SK-N-SH treated with all-trans-retinoic acid at 6 μM for 48 hours (cell line): ENCODE data around the gene CCDC182.

Experiments used
- ATAC-seq: fragments of 200-7000 bp; cut with Tn5 transposase; 3 replicates; pipeline ENCODE4 v1.9.1; 2020; ENCODE audit warnings: mild to moderate bottlenecking, moderate library complexity
- ARNTL ChIP-seq: fragments of 450-650 bp; formaldehyde crosslinking; IDR thresholded peaks from 2 replicates; pipeline ENCODE4 v1.5.0; 2020; ENCODE audit warnings: low read depth, mild to moderate bottlenecking, moderate library complexity, borderline replicate concordance
- CREB5 ChIP-seq: fragments of 250-450 bp; sonication (Bioruptor Pico); IDR thresholded peaks from 2 replicates; pipeline ENCODE4 v1.5.1; 2020; ENCODE audit warnings: low read depth, mild to moderate bottlenecking, moderate library complexity
- CSRNP3 ChIP-seq: fragments of 250-450 bp; sonication (Bioruptor Pico); IDR thresholded peaks from 2 replicates; pipeline ENCODE4 v1.5.1; 2021; ENCODE audit warnings: mild to moderate bottlenecking, moderate library complexity
- ESRRG ChIP-seq: fragments of 250-450 bp; sonication (Bioruptor Pico); IDR thresholded peaks from 2 replicates; pipeline ENCODE4 v1.6.1; 2021; ENCODE audit warnings: mild to moderate bottlenecking
- OSR1 ChIP-seq: fragments of 250-450 bp; sonication (Bioruptor Pico); IDR thresholded peaks from 2 replicates; pipeline ENCODE4 v1.8.0; 2022; ENCODE audit warnings: moderate library complexity, mild to moderate bottlenecking, inconsistent platforms
- PATZ1 ChIP-seq: fragments of 250-450 bp; sonication (Bioruptor Pico); IDR thresholded peaks from 2 replicates; pipeline ENCODE4 v1.8.0; 2020; ENCODE audit warnings: mild to moderate bottlenecking, moderate library complexity, borderline replicate concordance
- PPARA ChIP-seq: fragments of 250-450 bp; sonication (Bioruptor Pico); IDR thresholded peaks from 2 replicates; pipeline ENCODE4 v1.5.0; 2020; ENCODE audit warnings: mild to moderate bottlenecking, borderline replicate concordance
- TCF4 ChIP-seq: fragments of 250-450 bp; sonication (Bioruptor Pico); IDR thresholded peaks from 2 replicates; pipeline ENCODE4 v1.8.0; 2021; ENCODE audit warnings: mild to moderate bottlenecking, moderate library complexity, borderline replicate concordance
- TOX ChIP-seq: fragments of 250-450 bp; sonication (Bioruptor Pico); IDR thresholded peaks from 2 replicates; pipeline ENCODE4 v1.8.0; 2021; ENCODE audit warnings: mild to moderate bottlenecking, moderate library complexity, borderline replicate concordance
- TSHZ2 ChIP-seq: fragments of 250-450 bp; sonication (Bioruptor Pico); IDR thresholded peaks from 2 replicates; pipeline ENCODE4 v1.5.0; 2020; ENCODE audit warnings: mild to moderate bottlenecking, moderate library complexity
- ZC3H10 ChIP-seq: fragments of 250-450 bp; sonication (Bioruptor Pico); IDR thresholded peaks from 2 replicates; pipeline ENCODE4 v1.5.1; 2021; ENCODE audit warnings: mild to moderate bottlenecking, moderate library complexity
- ZFP3 ChIP-seq: fragments of 250-450 bp; sonication (Bioruptor Pico); IDR thresholded peaks from 2 replicates; pipeline ENCODE4 v1.5.0; 2020; ENCODE audit warnings: mild to moderate bottlenecking, moderate library complexity
- ZNF565 ChIP-seq: fragments of 450-650 bp; formaldehyde crosslinking; conservative IDR thresholded peaks from 2 replicates; pipeline ENCODE4 v1.5.0; 2020; ENCODE audit warnings: low read depth, mild to moderate bottlenecking, moderate library complexity
- ZNF70 ChIP-seq: fragments of 450-650 bp; formaldehyde crosslinking; IDR thresholded peaks from 2 replicates; pipeline ENCODE4 v1.5.0; 2020; ENCODE audit warnings: mild to moderate bottlenecking, moderate library complexity
- TF ChIP-seq, protein P1 (sequence below): fragments of 250-450 bp; sonication (Bioruptor Pico); IDR thresholded peaks from 2 replicates; pipeline ENCODE4 v1.8.0; 2021; ENCODE audit warnings: low read depth, mild to moderate bottlenecking, moderate library complexity, borderline replicate concordance

Gene CCDC182

GRCh38 chr17:57708410-57708809 is 36.7 kb downstream of the CCDC182 start (continued):
- TF ChIP-seq TOX (CRISPR knock-in tag), result no peak

DNA sequence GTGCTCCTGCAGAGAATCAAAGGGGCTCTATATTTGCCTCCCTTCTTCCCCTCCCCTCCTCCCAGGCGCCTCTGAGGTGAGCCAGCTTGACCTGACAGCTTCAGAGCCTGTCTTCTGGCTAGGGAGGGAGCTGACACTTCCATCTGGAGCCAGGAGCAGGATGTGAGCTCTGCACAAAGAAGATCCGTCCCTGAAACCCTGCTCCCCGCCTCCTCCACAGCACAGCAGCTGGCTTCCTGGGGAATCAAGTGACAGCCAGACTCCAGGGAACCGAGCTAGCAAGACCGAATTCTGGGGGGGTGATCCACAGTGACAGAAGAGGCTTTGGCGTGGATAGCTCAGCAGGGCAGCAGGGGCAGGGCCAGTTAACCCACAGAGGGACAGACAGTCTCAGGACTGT is 37.2 kb downstream of the CCDC182 start:
- 0 out of 2 replicates have a peak, but pooled peaks have one; percentile 25 for TF ChIP-seq ZNF70 (CRISPR knock-in tag)
- TF ChIP-seq TOX (CRISPR knock-in tag), result no peak
- peak; percentile 76 for ATAC-seq

- no peak for ATAC-seq
- TF ChIP-seq PATZ1 (CRISPR knock-in tag) (no peak), ZNF565 (CRISPR knock-in tag) (no peak), TSHZ2 (no peak), TCF4 (CRISPR knock-in tag) (no peak), CREB5 (CRISPR knock-in tag) (no peak), CSRNP3 (CRISPR knock-in tag) (no peak), ZNF70 (CRISPR knock-in tag) (no peak), OSR1 (CRISPR knock-in tag) (no peak), PPARA (CRISPR knock-in tag) (no peak), ESRRG (CRISPR knock-in tag) (no peak), ZC3H10 (CRISPR knock-in tag) (no peak)
- TF ChIP-seq, protein P1, sequence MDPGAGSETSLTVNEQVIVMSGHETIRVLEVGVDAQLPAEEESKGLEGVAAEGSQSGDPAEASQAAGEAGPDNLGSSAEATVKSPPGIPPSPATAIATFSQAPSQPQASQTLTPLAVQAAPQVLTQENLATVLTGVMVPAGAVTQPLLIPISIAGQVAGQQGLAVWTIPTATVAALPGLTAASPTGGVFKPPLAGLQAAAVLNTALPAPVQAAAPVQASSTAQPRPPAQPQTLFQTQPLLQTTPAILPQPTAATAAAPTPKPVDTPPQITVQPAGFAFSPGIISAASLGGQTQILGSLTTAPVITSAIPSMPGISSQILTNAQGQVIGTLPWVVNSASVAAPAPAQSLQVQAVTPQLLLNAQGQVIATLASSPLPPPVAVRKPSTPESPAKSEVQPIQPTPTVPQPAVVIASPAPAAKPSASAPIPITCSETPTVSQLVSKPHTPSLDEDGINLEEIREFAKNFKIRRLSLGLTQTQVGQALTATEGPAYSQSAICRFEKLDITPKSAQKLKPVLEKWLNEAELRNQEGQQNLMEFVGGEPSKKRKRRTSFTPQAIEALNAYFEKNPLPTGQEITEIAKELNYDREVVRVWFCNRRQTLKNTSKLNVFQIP (CRISPR knock-in tag), result no peak
Observed at GRCh38 chr17:57706761-57707160, 38.3 kb downstream of the CCDC182 start.

DNA sequence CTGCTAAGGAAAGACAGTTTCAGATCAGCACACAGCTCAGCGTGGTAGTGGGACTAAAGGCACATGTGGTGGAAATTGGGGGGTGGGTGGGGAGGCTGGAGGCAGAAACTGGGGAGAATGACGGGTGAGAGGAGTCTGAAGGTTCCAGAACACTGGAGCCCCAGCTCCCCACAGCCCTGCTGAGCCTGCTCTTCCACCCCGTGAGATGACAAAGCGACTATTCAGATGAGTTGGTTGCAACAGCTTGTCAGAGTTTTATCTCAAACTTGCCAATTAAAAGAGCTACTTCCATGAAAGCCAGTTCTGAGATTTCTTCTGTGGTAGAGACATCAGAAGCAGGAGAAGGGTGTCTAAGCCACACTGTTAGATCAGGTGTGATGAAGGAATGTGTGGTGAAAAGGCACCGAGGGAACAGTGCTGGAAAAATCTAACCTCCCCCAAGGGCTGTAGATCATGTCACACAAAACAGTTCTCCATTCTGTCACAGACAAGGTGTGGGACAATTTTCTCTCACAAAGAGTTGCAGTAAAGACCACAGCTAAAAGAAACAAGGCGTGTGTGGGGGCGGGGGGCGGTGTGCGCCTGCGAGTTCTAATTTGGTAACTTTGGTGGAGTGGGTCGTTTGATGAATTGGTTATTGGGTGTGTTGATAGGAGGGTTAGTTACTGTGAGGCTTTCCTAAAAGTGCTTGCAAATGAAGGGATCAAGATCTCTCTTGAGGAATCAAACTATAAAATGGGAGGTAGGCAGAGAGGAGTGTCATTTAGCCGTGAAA is 39.0 kb downstream of the CCDC182 start:
- TF ChIP-seq CSRNP3 (CRISPR knock-in tag) (no peak), ZC3H10 (CRISPR knock-in tag) (no peak), ARNTL (CRISPR knock-in tag) (no peak), ZFP3 (no peak)
- ATAC-seq, result no peak
